ENCODE data around the gene PIP5KL1.

DNA sequence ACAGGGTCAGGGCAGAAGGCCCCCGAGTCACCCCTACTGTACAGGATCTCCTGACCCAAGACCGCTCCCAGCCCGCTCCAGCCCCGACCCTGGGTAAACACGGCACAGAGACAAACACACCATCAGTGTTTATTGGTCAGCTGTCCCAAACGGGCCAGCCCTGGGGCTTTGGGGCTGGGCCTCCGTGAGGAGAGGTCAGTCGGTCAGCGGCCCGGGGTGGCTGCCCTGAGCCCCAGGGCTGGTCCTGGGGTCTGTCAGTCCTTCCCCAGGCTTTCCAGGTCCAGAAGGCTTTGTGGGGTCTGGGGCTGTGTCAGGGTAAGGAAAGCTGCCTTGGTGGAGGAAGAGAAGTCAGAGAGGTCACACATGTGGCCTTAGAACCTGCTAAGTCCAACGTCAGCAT lies 4.4 kb upstream of the PIP5KL1 start:
- TF ChIP-seq, protein P1, sequence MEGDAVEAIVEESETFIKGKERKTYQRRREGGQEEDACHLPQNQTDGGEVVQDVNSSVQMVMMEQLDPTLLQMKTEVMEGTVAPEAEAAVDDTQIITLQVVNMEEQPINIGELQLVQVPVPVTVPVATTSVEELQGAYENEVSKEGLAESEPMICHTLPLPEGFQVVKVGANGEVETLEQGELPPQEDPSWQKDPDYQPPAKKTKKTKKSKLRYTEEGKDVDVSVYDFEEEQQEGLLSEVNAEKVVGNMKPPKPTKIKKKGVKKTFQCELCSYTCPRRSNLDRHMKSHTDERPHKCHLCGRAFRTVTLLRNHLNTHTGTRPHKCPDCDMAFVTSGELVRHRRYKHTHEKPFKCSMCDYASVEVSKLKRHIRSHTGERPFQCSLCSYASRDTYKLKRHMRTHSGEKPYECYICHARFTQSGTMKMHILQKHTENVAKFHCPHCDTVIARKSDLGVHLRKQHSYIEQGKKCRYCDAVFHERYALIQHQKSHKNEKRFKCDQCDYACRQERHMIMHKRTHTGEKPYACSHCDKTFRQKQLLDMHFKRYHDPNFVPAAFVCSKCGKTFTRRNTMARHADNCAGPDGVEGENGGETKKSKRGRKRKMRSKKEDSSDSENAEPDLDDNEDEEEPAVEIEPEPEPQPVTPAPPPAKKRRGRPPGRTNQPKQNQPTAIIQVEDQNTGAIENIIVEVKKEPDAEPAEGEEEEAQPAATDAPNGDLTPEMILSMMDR (IDR thresholded peaks at IDR 0.05; ENCODE audit: low read length) = no peak
- TF ChIP-seq EZH2 (optimal IDR thresholded peaks at IDR 0.05; ENCODE audit: low read depth, low read length) = no peak

All from MM.1S (cell line).